Thymus (tissue), 14 donors: Measurements from ENCODE around the gene DPCD. TPM values are rescaled to one million over a fixed set of nuclear protein-coding genes. Genes with fewer than 3 reads are reported as not detected.

Source experiments
- DNase-seq, 9 donors: peaks; one replicate each; pipeline ENCODE4 v3.0.0-alpha.2; 2013; ENCODE audit warnings: low spot score in 9 of 9, low read depth in 6 of 9, missing footprints in 1 of 9
- H3K27ac ChIP-seq, 2 donors: one replicate each; pipeline ENCODE4 v1.5.1; 2013; ENCODE audit warnings: control low read depth in 1 of 2, low read depth in 1 of 2, low read length in 1 of 2, mild to moderate bottlenecking in 1 of 2, moderate library complexity in 1 of 2
- H3K27me3 ChIP-seq, 2 donors: one replicate each; pipeline ENCODE4 v1.5.1; 2013; ENCODE audit warnings: low read length in 1 of 2; ENCODE audit not compliant: control insufficient read depth in 2 of 2, insufficient read depth in 1 of 2
- H3K36me3 ChIP-seq, 2 donors: one replicate each; pipeline ENCODE4 v1.5.1; 2013; ENCODE audit warnings: low read length in 1 of 2, mild to moderate bottlenecking in 1 of 2, moderate library complexity in 1 of 2; ENCODE audit not compliant: control insufficient read depth in 2 of 2, insufficient read depth in 2 of 2
- H3K4me1 ChIP-seq, 2 donors: one replicate each; pipeline ENCODE4 v1.5.1; 2013; ENCODE audit warnings: low read length in 2 of 2; ENCODE audit not compliant: control insufficient read depth in 2 of 2, insufficient read depth in 2 of 2
- H3K4me3 ChIP-seq, 2 donors: one replicate each; pipeline ENCODE4 v1.5.1; 2013; ENCODE audit warnings: low read length in 2 of 2, control low read depth in 1 of 2, mild to moderate bottlenecking in 1 of 2
- H3K9me3 ChIP-seq, 2 donors: one replicate each; pipeline ENCODE4 v1.5.1; 2013; ENCODE audit warnings: low read length in 1 of 2, mild to moderate bottlenecking in 1 of 2; ENCODE audit not compliant: control insufficient read depth in 2 of 2, insufficient read depth in 1 of 2
- WGBS: extraction: QIAGEN DNeasy Blood & Tissue Kit; methylation state at CpG from one replicate; pipeline ENCODE4 v1.1.7; 2013; 5-methylcytosine and 5-hydroxymethylcytosine counted together
- long read RNA-seq, 10 donors: transcript quantifications; one replicate each; lab custom pipeline, GENCODE V29; 2026
- polyA plus RNA-seq: library from polyadenylated mRNA; stranded (reverse); fragments of 200-250 nt; gene quantifications from one replicate; pipeline ENCODE4 v1.2.3, GENCODE V29; 2013
- total RNA-seq: library from RNA; stranded (reverse); fragments of 120-200 nt; gene quantifications from one replicate; pipeline ENCODE4 v1.2.4, GENCODE V29; 2013
- donor health status: healthy.

The DPCD gene
- total RNA-seq (14.2 TPM), polyA plus RNA-seq (10.4 TPM)
- long read RNA-seq, donor 1: 0 reads
- long read RNA-seq, donor 2: 0 reads
- long read RNA-seq, donor 3, transcript DPCD-202 (6 exons, 858 nt): major isoform, 5 of 5 reads
- long read RNA-seq, donor 3, partial matches to known transcripts: 0 of 5 reads
- long read RNA-seq, donor 3, other reads (novel, unspliced or antisense): 0 of 5 reads
- long read RNA-seq, donor 4, partial matches to known transcripts: 0 of 1 reads
- long read RNA-seq, donor 4, other reads (novel, unspliced or antisense): 0 of 1 reads
- long read RNA-seq, donor 5, transcript DPCD-202 (6 exons, 858 nt): major isoform, 9 of 14 reads
- long read RNA-seq, donor 5, partial matches to known transcripts: 5 of 14 reads
- long read RNA-seq, donor 5, other reads (novel, unspliced or antisense): 0 of 14 reads
- long read RNA-seq, donor 6, transcript DPCD-202 (6 exons, 858 nt): major isoform, 6 of 7 reads
- long read RNA-seq, donor 6, partial matches to known transcripts: 0 of 7 reads
- long read RNA-seq, donor 6, other reads (novel, unspliced or antisense): 0 of 7 reads
- long read RNA-seq, donor 7, transcript DPCD-202 (6 exons, 858 nt): major isoform, 8 of 8 reads
- long read RNA-seq, donor 7, partial matches to known transcripts: 0 of 8 reads
- long read RNA-seq, donor 7, other reads (novel, unspliced or antisense): 0 of 8 reads
- long read RNA-seq, donor 8, partial matches to known transcripts: 0 of 3 reads
- long read RNA-seq, donor 8, other reads (novel, unspliced or antisense): 0 of 3 reads
- long read RNA-seq, donor 9, partial matches to known transcripts: 0 of 4 reads
- long read RNA-seq, donor 9, other reads (novel, unspliced or antisense): 0 of 4 reads
- long read RNA-seq, donor 10, transcript DPCD-202 (6 exons, 858 nt): major isoform, 7 of 7 reads
- long read RNA-seq, donor 10, partial matches to known transcripts: 0 of 7 reads
- long read RNA-seq, donor 10, other reads (novel, unspliced or antisense): 0 of 7 reads

GRCh38 chr10:101587725-101588653, at the start of gene DPCD, which contains the start of gene POLL:
DPCD (plus strand) TSS chr10:101588321; CDS start chr10:101588337, 16 bp downstream.
POLL (minus strand) TSS chr10:101588257; CDS start chr10:101587360, 897 bp downstream.
- WGBS: 2% methylated on average over 50 of the region's 50 CpGs
- Histone ChIP-seq H3K36me3 (no peaks in the 10 kb centered on the region), H3K4me1 (peaks cover 0 to 18% of the 10 kb centered on the region in 2 donors), H3K27me3 (peaks cover 11 to 31% of the 10 kb centered on the region in 2 donors), H3K4me3 (peak within 1 kb of the TSS; percentile 50 to 56), H3K9me3 (peaks cover 11 to 15% of the 10 kb centered on the region in 2 donors), H3K27ac (peak within 1 kb of the TSS in 1 of 2 donors; percentile 2)
- DNase-seq: peak in 7 of 9 donors; percentile 32 to 80 (median 55)

GRCh38 chr10:101538446-101538845, 49.7 kb upstream of the DPCD start:
- Histone ChIP-seq H3K9me3 (no peaks in the 10 kb centered on the region), H3K27me3 (no peaks in the 10 kb centered on the region), H3K4me1 (no peaks in the 10 kb centered on the region), H3K4me3 (no peak overlapping the region), H3K27ac (no peak overlapping the region), H3K36me3 (peaks cover 4 to 6% of the 10 kb centered on the region in 2 donors)
- WGBS: 98% methylated on average over 2 of the region's 2 CpGs
- no peak for DNase-seq

GRCh38 chr10:101545898-101546297, 42.2 kb upstream of the DPCD start:
- H3K9me3 ChIP-seq: no peaks in the 10 kb centered on the region
- H3K27ac ChIP-seq: no peak overlapping the region
- H3K4me1 ChIP-seq: no peaks in the 10 kb centered on the region
- no peaks in the 10 kb centered on the region for H3K27me3 ChIP-seq
- no peak for DNase-seq
- H3K36me3 ChIP-seq: peaks cover 0 to 3% of the 10 kb centered on the region in 2 donors
- H3K4me3 ChIP-seq: no peak overlapping the region

GRCh38 chr10:101550965-101551364, 37.2 kb upstream of the DPCD start:
- H3K4me1 ChIP-seq: no peaks in the 10 kb centered on the region
- DNase-seq: no peak
- no peak overlapping the region for H3K4me3 ChIP-seq
- 97% methylated on average over 2 of the region's 2 CpGs for WGBS
- H3K36me3 ChIP-seq: peaks cover 9 to 17% of the 10 kb centered on the region in 2 donors
- no peaks in the 10 kb centered on the region for H3K9me3 ChIP-seq
- H3K27ac ChIP-seq: no peak overlapping the region
- no peaks in the 10 kb centered on the region for H3K27me3 ChIP-seq

- no peak for DNase-seq
- no peaks in the 10 kb centered on the region for H3K27me3 ChIP-seq
- no peaks in the 10 kb centered on the region for H3K9me3 ChIP-seq
- H3K4me1 ChIP-seq: no peaks in the 10 kb centered on the region
- WGBS: 98% methylated on average over 3 of the region's 3 CpGs
- H3K27ac ChIP-seq: no peak overlapping the region
- H3K36me3 ChIP-seq: peaks cover 9 to 17% of the 10 kb centered on the region in 2 donors
- H3K4me3 ChIP-seq: no peak overlapping the region
Measured at GRCh38 chr10:101552442-101552841, 35.7 kb upstream of the DPCD start.

GRCh38 chr10:101557541-101557940, 30.6 kb upstream of the DPCD start:
- Histone ChIP-seq H3K9me3 (no peaks in the 10 kb centered on the region), H3K36me3 (peaks cover 3 to 9% of the 10 kb centered on the region in 2 donors), H3K27ac (no peak overlapping the region), H3K4me1 (no peaks in the 10 kb centered on the region), H3K4me3 (no peak overlapping the region), H3K27me3 (peaks cover 0 to 5% of the 10 kb centered on the region in 2 donors)
- 92% methylated on average over 2 of the region's 2 CpGs for WGBS
- DNase-seq: no peak

GRCh38 chr10:101558204-101558603, 29.9 kb upstream of the DPCD start:
- H3K27ac ChIP-seq: no peak overlapping the region
- DNase-seq: no peak

More at GRCh38 chr10:101558204-101558603, 29.9 kb upstream of the DPCD start:
- WGBS: 59% methylated on average over 2 of the region's 2 CpGs
- Histone ChIP-seq H3K36me3 (peaks cover 3% of the 10 kb centered on the region in 2 donors), H3K27me3 (peaks cover 2 to 8% of the 10 kb centered on the region in 2 donors), H3K4me1 (no peaks in the 10 kb centered on the region), H3K9me3 (no peaks in the 10 kb centered on the region), H3K4me3 (no peak overlapping the region)
